Epithelial cell of proximal tubule (primary cell): ENCODE measurements around the gene ALKBH5. TPM values are rescaled to one million over a fixed set of nuclear protein-coding genes. Genes with fewer than 3 reads are reported as not detected.
A peak's percentile ranks its signal among the peaks of the same experiment; 100 is the strongest.

Source experiments
- DNase-seq: peaks from one replicate; pipeline ENCODE4 v3.0.0-alpha.2; 2011; ENCODE audit warnings: low read depth
- H3K4me3 ChIP-seq: 2 replicates; pipeline ENCODE4 v1.5.1; 2011; ENCODE audit warnings: low read depth, mild to moderate bottlenecking, low read length
- CTCF ChIP-seq: conservative IDR thresholded peaks from 2 replicates; pipeline ENCODE4 v1.5.1; 2012; ENCODE audit warnings: low read depth, mild to moderate bottlenecking, low read length
- total RNA-seq: library from RNA; depleted of rRNA; stranded (reverse); fragments of >200 nt; gene quantifications from 2 replicates; pipeline ENCODE4 v1.2.3, GENCODE V29; 2015

Gene ALKBH5
- total RNA-seq, 1 donor from 2014 or later = 81.2 TPM

DNA sequence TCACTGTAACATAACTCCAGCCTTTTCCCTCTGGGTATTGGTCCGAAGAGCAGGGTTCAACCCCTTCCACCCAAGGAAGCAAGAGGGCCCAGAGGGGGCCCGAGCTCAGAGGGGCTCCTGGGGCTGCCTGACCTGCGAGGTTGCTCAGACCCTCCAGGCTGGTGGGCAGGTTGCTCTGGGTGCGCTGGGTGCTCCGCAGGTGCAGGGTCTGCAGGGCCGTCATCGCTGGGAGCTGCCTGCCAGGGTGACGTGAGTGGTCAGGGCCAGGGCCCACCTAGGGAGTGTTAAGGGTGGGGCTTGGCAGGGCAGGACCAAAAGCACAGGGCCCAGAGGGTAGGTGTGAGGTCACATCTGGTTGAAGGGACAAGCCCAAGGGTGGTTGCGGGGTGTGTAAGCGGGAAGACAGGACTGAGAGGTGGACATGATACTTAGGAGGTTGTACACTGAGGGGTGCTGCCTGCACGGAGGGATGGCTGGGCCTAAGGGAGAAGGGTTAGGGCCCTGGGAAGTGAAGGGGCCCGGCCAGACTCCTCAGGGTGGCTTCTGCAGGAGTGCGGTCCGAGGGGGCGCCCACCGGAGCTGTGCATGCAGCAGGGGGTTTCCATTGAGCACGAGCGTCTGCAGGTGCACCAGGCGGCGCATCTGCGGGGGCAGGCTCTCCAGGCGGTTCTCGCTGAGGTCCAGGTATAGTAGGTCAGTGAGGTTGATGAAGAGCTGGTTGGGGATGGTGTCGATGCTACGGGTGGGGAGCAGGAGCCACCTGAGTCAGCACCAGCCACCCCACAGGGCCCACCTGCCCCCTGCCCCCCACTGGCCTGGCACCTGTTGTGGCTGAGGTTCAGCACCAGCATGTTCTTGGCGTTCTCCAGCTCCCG lies 70.6 kb downstream of the ALKBH5 start:
- TF ChIP-seq CTCF = no peak
- DNase-seq = no peak
- no peak overlapping the region for H3K4me3 ChIP-seq

DNA sequence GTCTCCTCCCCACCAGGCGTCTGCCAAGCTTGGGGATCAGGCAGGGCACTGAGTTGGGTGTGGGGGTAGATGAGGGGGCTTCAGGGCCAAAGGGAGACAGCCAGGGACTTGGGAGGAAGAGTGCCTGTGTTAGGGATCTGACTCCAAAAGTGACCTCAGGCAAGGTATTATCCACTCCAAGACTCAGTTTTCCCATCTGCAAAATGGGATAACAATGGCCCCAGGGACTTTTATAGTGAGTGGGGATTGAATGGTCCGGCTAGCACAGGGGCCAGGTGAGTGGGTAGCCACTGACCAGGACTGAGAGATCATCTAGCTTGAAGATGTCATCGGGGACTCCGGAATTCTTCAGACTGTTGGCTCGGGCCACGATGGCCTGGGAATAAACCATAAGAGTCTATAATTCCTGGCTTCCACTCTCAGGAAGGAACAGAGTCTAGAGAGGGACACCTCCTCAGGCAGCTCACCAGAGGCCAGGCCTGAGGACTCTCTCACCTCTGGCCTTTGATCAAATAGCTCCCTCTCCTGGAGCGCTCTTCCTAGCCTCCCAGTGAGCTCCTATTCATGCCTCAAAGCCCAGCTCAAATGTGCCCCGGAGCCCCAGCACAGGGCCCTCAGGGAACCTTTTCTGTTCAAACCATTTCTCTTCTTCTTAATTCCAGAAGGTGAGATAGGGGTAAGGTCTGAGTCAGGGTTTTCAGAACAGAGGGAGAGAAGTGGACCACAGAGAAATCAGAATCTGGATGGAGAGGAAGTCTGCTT lies 71.4 kb downstream of the ALKBH5 start:
- no peak overlapping the region for H3K4me3 ChIP-seq
- DNase-seq = no peak
- TF ChIP-seq CTCF = no peak

DNA sequence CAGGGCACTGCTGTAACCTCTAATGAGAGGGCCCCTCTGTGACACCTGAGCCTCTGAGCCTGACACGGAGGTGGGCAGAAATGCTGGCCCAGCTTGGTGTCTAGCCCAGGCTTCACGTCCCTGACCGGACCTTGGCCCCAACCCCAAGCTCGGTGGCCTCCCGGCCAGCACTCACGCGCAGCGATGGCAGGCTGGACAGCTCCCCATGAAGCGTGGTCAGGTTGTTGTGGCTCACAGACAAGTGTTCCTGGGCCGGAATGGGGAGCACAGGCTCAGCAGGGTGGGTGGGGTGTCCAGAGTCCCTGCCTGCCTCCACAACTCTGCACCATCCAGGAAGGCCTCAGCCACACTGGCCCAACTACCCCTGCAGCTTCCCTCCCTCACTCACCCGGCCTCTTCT lies 72.7 kb downstream of the ALKBH5 start:
- DNase-seq = no peak
- TF ChIP-seq CTCF = no peak
- H3K4me3 ChIP-seq = peak overlapping the region; percentile 96

GRCh38 chr17:18256776-18257175 lies 73.1 kb downstream of the ALKBH5 start:
- peak overlapping the region; percentile 96 for H3K4me3 ChIP-seq
- no peak for TF ChIP-seq CTCF
- DNase-seq = no peak

DNA sequence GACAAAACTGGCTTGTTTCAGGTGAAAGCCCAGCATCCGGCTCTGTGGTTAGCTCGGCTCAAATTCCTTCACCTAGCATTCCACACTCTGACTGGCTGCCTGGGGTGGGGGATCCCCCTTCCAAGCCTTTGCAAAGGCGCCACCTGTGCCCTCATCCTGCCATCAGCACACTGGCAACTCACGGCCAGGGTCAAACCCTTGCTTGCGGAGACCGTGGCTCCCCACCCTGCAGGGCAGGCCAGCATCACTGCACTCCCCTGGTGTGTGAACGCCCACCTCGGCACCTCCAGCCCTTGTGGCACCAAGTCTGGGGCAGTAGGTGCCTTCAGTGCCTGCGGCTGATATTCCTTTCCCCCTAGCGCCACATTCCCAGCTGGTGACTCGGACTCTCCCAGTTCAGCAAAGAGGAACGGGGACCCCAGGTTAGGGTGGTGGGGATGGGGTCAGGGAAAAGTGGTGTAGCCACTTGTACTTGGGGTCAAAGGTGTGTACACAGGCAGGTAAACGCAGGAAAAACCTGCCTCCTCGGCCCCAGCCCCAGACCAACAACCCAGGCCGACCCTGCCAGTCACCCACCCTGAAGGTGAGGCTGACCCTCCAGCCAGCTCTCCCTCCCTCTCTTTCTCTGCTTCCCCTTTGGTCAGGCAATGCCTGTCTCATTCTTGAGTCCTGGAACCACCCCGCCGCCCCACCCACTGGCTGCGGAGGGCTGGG lies 73.8 kb downstream of the ALKBH5 start:
- H3K4me3 ChIP-seq = peak overlapping the region; percentile 96
- DNase-seq = no peak
- no peak for TF ChIP-seq CTCF

GRCh38 chr17:18257982-18258355 lies 74.3 kb downstream of the ALKBH5 start:
- peak overlapping the region; percentile 96 for H3K4me3 ChIP-seq
- no peak for TF ChIP-seq CTCF
- DNase-seq = no peak
